ENCODE measurements around the gene TPM2.

DNA sequence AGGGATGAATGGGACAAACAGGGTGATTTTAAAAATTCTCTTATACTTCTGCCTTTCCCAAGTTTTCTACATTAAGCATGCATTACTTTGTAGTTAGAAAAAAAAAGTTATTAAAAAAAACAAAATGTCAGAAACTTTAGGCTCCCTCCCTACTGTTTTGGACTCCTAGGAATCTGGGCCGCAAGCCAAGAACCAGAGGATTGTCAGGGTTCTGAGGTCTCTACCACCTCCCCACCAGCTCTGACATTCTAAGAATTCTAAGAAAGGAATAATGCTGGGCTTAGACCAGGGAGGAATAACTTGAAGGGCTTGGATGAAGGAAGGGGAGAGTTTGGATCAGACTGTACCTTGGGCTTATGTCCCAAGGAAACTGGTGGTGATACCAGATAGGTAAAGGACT is 23.7 kb downstream of the TPM2 start:
- TF ChIP-seq CTCF (IDR thresholded peaks at IDR 0.05; ENCODE audit: insufficient read depth, low read length, poor library complexity, severe bottlenecking) (no peak), EZH2phosphoT487 (conservative IDR thresholded peaks at IDR 0.05; ENCODE audit: low read length) (no peak)
